Stimulated activated CD8-positive, alpha-beta memory T cell treated with anti-CD3 and anti-CD28 coated beads, Interleukin-7, amount 100 ng/mL, for 1 hour (primary cell): ENCODE measurements around the gene CFAP46.
"Not testable (repeated sequence)": the region's sequence is repeated elsewhere in the genome, so short reads cannot be mapped to it uniquely, and the experiment has no call there.

ENCODE experiments used
- DNase-seq, 2 donors: peaks; one replicate each; pipeline ENCODE4 v3.0.0-alpha.2; 2020; ENCODE audit warnings: low read depth in 2 of 2

The CFAP46 gene

GRCh38 chr10:132962623-132963429, 20.5 kb upstream of the CFAP46 start:
- DNase-seq: no peak

GRCh38 chr10:132961787-132962622, 19.6 kb upstream of the CFAP46 start:
- DNase-seq: peak; percentile 21 to 41

GRCh38 chr10:132961420-132961786, 19.0 kb upstream of the CFAP46 start:
- no peak for DNase-seq

GRCh38 chr10:132960631-132961419, 18.5 kb upstream of the CFAP46 start:
- DNase-seq: no peak

GRCh38 chr10:132960071-132960472, 17.7 kb upstream of the CFAP46 start:
- no peak for DNase-seq

GRCh38 chr10:132959559-132959961, 17.2 kb upstream of the CFAP46 start:
- DNase-seq: no peak

DNA sequence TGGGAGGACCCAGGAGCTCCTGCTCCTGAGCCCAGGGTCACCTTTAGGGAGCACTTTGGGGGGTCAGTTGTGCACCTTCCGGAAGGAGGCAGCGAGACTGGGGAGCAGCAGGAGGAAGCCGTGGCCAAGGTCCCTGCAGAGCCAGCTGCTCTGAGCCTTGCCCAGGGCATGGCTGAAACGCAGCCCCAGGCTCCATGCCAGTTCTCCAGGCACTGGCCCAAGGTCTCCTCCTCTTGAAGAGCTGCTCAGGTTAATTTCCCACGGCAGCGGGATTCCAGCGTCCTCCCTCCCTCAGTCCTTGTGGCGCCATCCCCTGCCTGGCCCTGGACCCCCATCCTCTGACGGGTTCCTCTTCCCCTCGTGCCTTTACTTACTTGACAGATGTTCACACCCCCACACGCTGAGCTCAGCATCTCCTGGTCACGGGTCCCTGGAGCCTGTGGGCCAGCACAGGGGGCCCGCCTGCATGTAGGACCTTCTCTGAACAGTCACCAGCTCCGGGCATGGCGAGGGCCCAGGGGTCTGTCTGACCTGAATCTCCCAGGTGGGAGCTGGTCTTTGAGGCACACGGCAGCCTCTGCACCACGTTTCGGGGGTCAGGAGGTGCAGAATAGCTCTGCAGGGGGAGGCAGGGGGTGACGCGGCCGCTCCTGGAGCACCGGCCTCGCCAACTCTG, 16.7 kb upstream of the CFAP46 start:
- no peak for DNase-seq

- no peak for DNase-seq
Measured at GRCh38 chr10:132957981-132958882, 15.9 kb upstream of the CFAP46 start.

GRCh38 chr10:132957131-132957530, 14.8 kb upstream of the CFAP46 start:
- no peak for DNase-seq

GRCh38 chr10:132956259-132956658, 13.9 kb upstream of the CFAP46 start:
- not testable (repeated sequence) for DNase-seq

- no peak for DNase-seq
Measured at GRCh38 chr10:132955479-132955878, 13.1 kb upstream of the CFAP46 start.

DNA sequence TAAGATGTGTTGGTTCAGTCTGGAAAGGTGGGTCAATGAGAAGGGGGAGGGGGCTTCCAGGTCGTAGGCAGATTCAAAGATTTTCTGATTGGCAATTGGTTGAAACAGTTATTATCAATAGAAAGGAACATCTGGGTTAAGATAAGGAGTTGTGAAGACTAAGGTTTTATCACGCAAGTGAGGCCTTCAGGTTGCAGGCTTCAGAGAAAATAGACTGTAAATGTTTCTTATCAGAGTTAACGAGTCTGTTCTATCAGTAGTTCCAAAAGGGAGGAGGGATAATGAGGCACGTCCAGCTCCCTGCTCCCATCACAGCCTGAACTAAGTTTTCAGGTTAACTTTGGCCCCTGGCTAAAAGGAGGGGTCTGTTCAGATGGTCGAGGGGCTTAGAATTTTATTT, 11.1 kb upstream of the CFAP46 start:
- DNase-seq: no peak

- no peak for DNase-seq
Measured at GRCh38 chr10:132951926-132952325, 9.6 kb upstream of the CFAP46 start.

DNA sequence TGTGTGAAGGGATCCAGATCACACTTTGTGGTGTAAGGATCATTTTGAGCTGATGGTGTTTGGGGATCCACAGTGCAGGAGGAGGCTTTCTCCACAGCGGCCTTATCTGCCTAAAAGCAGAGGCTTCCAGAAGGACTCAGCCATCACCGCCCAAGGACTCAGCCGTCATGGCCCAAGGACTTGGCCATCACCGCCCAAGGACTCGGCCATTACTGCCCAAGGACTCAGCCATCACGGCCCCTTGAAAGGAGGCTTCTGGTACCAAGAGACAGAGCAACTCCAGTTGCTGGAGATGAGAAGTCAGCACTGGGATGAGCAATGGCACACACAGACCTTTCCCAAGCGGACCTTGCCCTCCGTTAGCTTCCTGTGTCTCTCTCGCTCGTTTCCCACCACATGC, 6.0 kb upstream of the CFAP46 start:
- DNase-seq: no peak

- DNase-seq: no peak
Measured at GRCh38 chr10:132947843-132948242, 5.5 kb upstream of the CFAP46 start.

- no peak for DNase-seq
Measured at GRCh38 chr10:132946806-132947546, 4.6 kb upstream of the CFAP46 start.

DNA sequence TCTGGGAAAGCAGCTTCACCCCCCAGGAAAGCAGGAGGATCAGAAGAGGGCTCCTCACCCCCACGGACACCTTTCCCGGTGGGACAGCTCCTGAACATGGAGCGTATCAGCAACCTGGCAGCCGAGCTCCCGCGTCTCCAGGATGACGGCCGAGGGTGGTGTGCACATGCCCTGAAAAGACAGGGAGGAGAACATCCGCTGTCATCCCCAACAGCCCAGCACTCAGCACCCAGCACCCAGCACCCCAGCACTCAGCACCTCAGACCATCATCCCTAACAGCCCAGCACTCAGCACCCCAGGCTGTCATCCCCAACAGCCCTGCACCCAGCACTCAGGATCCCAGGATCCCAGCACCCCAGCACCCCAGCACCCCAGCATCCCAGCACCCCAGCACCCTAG, 3.9 kb upstream of the CFAP46 start:
- DNase-seq: no peak

DNA sequence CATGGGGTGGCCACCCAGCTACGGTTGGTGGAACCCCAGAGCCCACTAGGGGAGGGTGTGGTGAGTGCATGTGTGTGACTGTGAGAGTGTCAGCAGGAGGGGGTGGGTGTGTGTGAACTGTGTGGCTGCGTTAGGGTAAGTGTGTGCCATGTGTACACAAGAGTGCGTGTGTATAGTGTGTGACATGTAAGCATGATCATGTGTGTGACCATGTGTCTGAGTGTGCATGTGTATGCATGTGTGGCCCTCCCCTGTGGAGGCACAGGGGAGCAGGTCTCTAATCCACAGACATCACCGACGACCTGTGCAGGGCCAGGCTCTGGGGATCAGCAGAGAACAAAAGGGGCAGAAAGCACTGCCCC, 3.5 kb upstream of the CFAP46 start:
- no peak for DNase-seq

DNA sequence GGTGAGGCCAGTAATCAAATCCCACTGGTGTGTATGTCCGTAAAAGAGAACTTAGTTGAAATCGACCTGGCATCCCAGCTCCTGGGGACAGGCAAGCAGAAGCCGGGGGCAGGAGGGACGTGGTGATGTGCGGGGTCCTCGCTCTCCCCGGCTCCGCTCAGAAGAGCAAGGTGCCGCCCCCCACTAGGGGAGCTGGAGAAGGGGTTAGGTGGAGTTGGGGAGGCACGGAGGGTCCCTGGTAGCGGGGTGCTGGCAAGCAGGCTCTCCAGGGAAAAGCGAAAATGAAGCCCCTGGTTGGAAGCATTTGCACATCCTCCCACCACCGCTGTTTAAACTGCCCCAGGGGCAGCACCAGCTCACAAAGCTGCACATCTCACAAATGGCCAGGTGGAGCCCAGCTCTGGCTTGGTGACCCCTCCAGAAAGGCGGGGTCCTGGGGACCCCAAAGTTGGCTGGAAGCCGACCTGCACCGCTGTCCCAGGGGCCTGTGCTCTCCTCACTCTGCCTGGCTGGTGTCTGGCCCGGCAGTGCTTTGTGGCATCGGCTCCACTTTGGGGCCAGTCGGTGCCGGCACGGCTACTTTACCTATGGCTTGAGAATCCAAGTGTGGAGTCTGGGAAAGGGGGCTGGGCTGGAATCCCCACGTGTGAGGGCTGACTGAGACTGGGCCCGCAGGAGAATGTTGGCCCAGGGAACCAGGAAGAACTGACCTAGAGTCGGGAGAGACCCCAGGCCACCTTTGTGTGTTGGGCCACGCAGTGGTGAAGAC, 2.9 kb upstream of the CFAP46 start:
- DNase-seq: no peak
